Parathyroid adenoma (tissue), 2 donors: ENCODE results near the gene LEF1.

Experiments
- H2AFZ ChIP-seq: fragments of 300-600 bp; sonication (generic); one replicate; pipeline ENCODE4 v1.7.0; 2017; ENCODE audit warnings: antibody characterized with exemption, mild to moderate bottlenecking
- H3K27ac ChIP-seq: fragments of 300-600 bp; sonication (generic); one replicate; pipeline ENCODE4 v1.7.0; 2017
- H3K27me3 ChIP-seq: fragments of 300-600 bp; sonication (generic); one replicate; pipeline ENCODE4 v1.7.0; 2017; ENCODE audit warnings: low read length; ENCODE audit not compliant: control insufficient read depth, insufficient read depth
- H3K36me3 ChIP-seq: fragments of 300-600 bp; sonication (generic); one replicate; pipeline ENCODE4 v1.7.0; 2017; ENCODE audit warnings: low read length; ENCODE audit not compliant: control insufficient read depth, insufficient read depth
- H3K4me1 ChIP-seq: fragments of 300-600 bp; sonication (generic); one replicate; pipeline ENCODE4 v1.7.0; 2017; ENCODE audit warnings: control low read depth
- H3K4me2 ChIP-seq: fragments of 300-600 bp; sonication (generic); one replicate; pipeline ENCODE4 v1.7.0; 2017; ENCODE audit warnings: low read length
- H3K4me3 ChIP-seq: fragments of 300-600 bp; sonication (generic); one replicate; pipeline ENCODE4 v1.7.0; 2017; ENCODE audit warnings: low read depth, low read length
- H3K79me2 ChIP-seq: fragments of 300-600 bp; sonication (generic); one replicate; pipeline ENCODE4 v1.7.0; 2017; ENCODE audit warnings: control low read depth
- H3K9ac ChIP-seq: fragments of 300-600 bp; sonication (generic); one replicate; pipeline ENCODE4 v1.7.0; 2017; ENCODE audit warnings: mild to moderate bottlenecking
- H3K9me3 ChIP-seq: fragments of 300-600 bp; sonication (generic); one replicate; pipeline ENCODE4 v1.7.0; 2017; ENCODE audit warnings: low read length; ENCODE audit not compliant: control insufficient read depth
- TF ChIP-seq, protein P1 (sequence below): fragments of 300-600 bp; sonication (generic); IDR thresholded peaks from one replicate; pipeline ENCODE4 v1.7.0; 2017; ENCODE audit warnings: antibody characterized with exemption, mild to moderate bottlenecking
- donor health status: primary hyperparathyroidism.

LEF1 gene

DNA sequence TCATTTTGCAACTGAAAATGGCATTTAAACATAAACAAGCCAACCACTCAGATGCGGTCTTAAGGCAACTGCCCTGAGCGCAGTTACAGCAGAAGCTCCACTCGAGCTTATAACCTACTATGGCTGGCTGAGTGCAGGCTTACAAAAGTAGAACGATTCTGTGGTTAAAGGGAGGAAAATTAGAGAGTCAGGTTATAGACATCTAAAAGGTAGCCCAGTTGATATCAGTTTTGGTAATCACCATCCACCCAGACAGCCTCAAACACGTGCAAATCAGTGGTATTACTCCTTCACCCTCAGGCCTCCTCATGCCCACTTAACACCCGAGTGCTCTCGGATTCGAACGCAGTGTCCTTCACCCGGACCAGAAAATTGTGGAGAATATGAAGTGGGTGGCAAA is 3.1 kb downstream of the LEF1 start:
- H3K4me1 ChIP-seq: no peaks in the 10 kb centered on the region
- H3K27me3 ChIP-seq: peaks cover 4% of the 10 kb centered on the region
- no peak overlapping the region for H3K27ac ChIP-seq
- no peak overlapping the region for H2AFZ ChIP-seq
- no peaks in the 10 kb centered on the region for H3K79me2 ChIP-seq
- no peak overlapping the region for H3K9ac ChIP-seq
- no peaks in the 10 kb centered on the region for H3K36me3 ChIP-seq
- no peak overlapping the region for H3K4me2 ChIP-seq
- TF ChIP-seq, protein P1, sequence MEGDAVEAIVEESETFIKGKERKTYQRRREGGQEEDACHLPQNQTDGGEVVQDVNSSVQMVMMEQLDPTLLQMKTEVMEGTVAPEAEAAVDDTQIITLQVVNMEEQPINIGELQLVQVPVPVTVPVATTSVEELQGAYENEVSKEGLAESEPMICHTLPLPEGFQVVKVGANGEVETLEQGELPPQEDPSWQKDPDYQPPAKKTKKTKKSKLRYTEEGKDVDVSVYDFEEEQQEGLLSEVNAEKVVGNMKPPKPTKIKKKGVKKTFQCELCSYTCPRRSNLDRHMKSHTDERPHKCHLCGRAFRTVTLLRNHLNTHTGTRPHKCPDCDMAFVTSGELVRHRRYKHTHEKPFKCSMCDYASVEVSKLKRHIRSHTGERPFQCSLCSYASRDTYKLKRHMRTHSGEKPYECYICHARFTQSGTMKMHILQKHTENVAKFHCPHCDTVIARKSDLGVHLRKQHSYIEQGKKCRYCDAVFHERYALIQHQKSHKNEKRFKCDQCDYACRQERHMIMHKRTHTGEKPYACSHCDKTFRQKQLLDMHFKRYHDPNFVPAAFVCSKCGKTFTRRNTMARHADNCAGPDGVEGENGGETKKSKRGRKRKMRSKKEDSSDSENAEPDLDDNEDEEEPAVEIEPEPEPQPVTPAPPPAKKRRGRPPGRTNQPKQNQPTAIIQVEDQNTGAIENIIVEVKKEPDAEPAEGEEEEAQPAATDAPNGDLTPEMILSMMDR: no peak
- H3K9me3 ChIP-seq: no peaks in the 10 kb centered on the region
- no peak overlapping the region for H3K4me3 ChIP-seq

GRCh38 chr4:108163351-108163750 is 5.4 kb downstream of the LEF1 start:
- Histone ChIP-seq H3K9me3 (no peaks in the 10 kb centered on the region), H3K4me2 (no peak overlapping the region), H3K27ac (no peak overlapping the region), H3K27me3 (peaks cover 4% of the 10 kb centered on the region), H3K79me2 (no peaks in the 10 kb centered on the region), H3K4me1 (no peaks in the 10 kb centered on the region), H3K4me3 (no peak overlapping the region), H2AFZ (no peak overlapping the region), H3K9ac (no peak overlapping the region), H3K36me3 (no peaks in the 10 kb centered on the region)
- TF ChIP-seq, protein P1: no peak

DNA sequence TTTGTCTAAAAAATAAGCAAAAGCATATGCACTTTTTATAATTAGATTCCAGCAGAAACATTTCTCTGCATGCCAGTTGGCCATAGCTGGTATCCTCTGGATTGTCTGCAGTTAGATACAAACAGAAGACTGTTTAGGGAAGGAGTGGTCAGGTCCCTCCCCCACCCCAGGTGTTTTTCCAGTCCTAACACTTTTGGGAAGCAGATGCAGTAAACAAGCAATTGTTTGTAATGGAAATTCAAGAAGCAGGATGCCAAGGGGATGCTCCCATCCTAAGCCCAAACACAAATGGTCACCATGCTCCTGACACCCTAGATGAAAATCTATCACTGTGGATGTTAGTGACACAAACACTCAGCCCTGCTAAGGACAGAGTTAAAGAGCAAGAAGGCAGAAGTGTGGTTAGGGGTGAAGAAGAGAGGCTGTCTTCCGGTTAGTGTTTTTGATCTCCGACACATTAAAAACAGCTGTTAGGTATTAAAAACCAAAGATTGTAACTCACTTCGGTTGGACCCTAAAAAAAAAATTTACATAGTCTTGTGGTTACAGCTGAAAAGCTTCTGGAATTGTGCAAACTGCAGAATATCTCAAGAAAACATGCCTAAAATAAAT is 7.9 kb downstream of the LEF1 start:
- Histone ChIP-seq H3K27ac (no peak overlapping the region), H3K9me3 (no peaks in the 10 kb centered on the region), H3K4me1 (no peaks in the 10 kb centered on the region), H3K79me2 (no peaks in the 10 kb centered on the region), H3K36me3 (no peaks in the 10 kb centered on the region), H3K27me3 (no peaks in the 10 kb centered on the region), H3K9ac (no peak overlapping the region), H2AFZ (no peak overlapping the region), H3K4me2 (no peak overlapping the region), H3K4me3 (no peak overlapping the region)
- TF ChIP-seq, protein P1: no peak

DNA sequence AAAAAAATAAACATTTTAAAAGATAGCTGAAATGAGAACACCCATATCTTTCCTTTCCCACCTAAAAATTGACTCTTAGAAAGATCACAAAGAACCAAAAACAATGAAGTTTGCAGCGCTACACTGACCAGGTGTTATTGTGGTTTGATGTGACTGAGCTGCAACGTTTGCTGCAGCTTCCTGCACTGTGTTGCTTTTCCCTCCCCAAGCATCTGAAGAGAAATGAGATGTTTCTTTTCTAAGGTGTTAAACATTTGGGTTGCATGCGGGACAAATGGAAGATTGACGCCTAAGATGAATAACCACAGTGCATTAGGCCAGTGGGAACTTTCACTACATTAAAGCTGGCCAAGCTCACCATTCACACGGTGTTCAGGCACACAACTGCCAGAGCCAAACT is 8.9 kb downstream of the LEF1 start:
- H3K4me3 ChIP-seq: no peak overlapping the region
- H3K36me3 ChIP-seq: no peaks in the 10 kb centered on the region
- TF ChIP-seq, protein P1: no peak
- H3K9me3 ChIP-seq: no peaks in the 10 kb centered on the region
- no peaks in the 10 kb centered on the region for H3K79me2 ChIP-seq
- no peak overlapping the region for H3K27ac ChIP-seq
- H2AFZ ChIP-seq: no peak overlapping the region
- no peaks in the 10 kb centered on the region for H3K27me3 ChIP-seq
- no peaks in the 10 kb centered on the region for H3K4me1 ChIP-seq
- no peak overlapping the region for H3K9ac ChIP-seq
- H3K4me2 ChIP-seq: no peak overlapping the region

DNA sequence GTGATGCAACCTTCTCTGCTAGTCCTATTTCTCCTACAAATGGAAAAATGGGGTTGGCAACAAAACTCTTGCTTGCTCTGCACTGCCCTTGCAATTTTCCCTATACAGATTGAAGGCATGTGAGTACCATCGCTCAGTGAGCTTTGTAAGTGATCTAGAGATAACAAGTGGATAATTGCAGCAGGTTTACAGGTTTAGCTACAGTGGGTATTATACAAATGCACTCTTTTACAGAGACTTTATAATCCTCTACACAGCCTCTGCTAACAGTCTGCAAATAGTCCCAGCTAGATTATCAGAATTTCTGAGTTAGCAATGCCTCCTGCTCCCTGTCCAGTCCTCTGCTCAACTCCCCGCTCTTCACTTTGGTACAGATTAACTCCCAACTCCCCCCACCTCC is 11.1 kb downstream of the LEF1 start:
- no peak overlapping the region for H2AFZ ChIP-seq
- H3K9me3 ChIP-seq: no peaks in the 10 kb centered on the region
- no peaks in the 10 kb centered on the region for H3K27me3 ChIP-seq
- no peak overlapping the region for H3K4me2 ChIP-seq
- no peaks in the 10 kb centered on the region for H3K36me3 ChIP-seq
- no peak overlapping the region for H3K27ac ChIP-seq
- no peak overlapping the region for H3K4me3 ChIP-seq
- H3K4me1 ChIP-seq: no peaks in the 10 kb centered on the region
- H3K9ac ChIP-seq: no peak overlapping the region
- TF ChIP-seq, protein P1: no peak
- H3K79me2 ChIP-seq: no peaks in the 10 kb centered on the region
